BLaER1 treated with 17β-estradiol and CSF1 and Interleukin-3, amounts not matched to agents 10 nM and 100 nM (cell line): ENCODE measurements around the gene MUCL1.

ENCODE experiments used
- H3K27ac ChIP-seq, 11 experiments: shearing (Covaris generic); formaldehyde crosslinking; 2 replicates each; pipeline ENCODE4 v1.8.1; 2022
- H3K27me3 ChIP-seq, 11 experiments: shearing (Covaris generic); formaldehyde crosslinking; 2 replicates each; pipeline ENCODE4 v1.8.1; 2022
- H3K36me3 ChIP-seq, 11 experiments: shearing (Covaris generic); formaldehyde crosslinking; 2 replicates each; pipeline ENCODE4 v1.8.1; 2022
- H3K4me1 ChIP-seq, 10 experiments: shearing (Covaris generic); formaldehyde crosslinking; 2 replicates each; pipeline ENCODE4 v1.8.1; 2022
- H3K4me2 ChIP-seq, 11 experiments: shearing (Covaris generic); formaldehyde crosslinking; 2 replicates each; pipeline ENCODE4 v1.8.1; 2022
- H3K4me3 ChIP-seq, 10 experiments: shearing (Covaris generic); formaldehyde crosslinking; 2 replicates each; pipeline ENCODE4 v1.8.1; 2022
- H3K9ac ChIP-seq, 11 experiments: shearing (Covaris generic); formaldehyde crosslinking; 2 replicates each; pipeline ENCODE4 v1.8.1; 2022
- H3K9me3 ChIP-seq, 11 experiments: shearing (Covaris generic); formaldehyde crosslinking; replicated peaks in 1 of 11; 2 replicates each; pipeline ENCODE4 v1.8.1; 2022
- H4K20me1 ChIP-seq, 11 experiments: shearing (Covaris generic); formaldehyde crosslinking; 2 replicates each; pipeline ENCODE4 v1.8.1; 2022
- Cebpa-rat ChIP-seq, 11 experiments: shearing (Covaris generic); IDR thresholded peaks; 2 replicates each; pipeline ENCODE4 v1.8.1; 2022

MUCL1 gene

DNA sequence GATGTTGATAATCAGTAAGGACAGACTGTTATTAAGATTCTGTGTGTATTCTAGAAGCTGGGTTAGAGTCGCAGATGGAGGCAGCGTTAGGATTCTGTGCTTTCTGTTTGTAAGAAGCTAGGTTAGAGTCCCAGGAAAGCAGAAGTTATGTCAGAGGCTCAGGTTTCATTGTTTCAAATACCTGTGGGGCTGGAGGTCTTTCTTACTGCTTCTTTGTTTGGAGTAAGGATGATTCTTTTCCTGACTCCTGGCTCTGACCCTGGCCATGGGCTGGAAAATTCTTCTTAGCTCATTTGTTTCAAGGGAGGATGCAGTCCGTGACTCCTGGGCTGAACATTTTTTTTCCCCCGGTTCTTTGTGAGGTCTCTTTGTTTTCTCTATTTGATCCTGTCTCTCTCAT lies 5.2 kb downstream of the MUCL1 start:
- Histone ChIP-seq H4K20me1 (no peaks in the 10 kb centered on the region), H3K27ac (no peak overlapping the region), H3K9ac (no peak overlapping the region), H3K4me3 (no peak overlapping the region), H3K4me2 (no peak overlapping the region; a peak in 1 of 22 replicates), H3K36me3 (no peaks in the 10 kb centered on the region), H3K4me1 (peaks cover 0 to 41% (median 0%) of the 10 kb centered on the region in 10 experiments; a peak in 4 of 20 replicates), H3K27me3 (no peaks in the 10 kb centered on the region), H3K9me3 (no peaks in the 10 kb centered on the region)
- TF ChIP-seq Cebpa-rat (IDR thresholded peaks at IDR 0.05): no peak

DNA sequence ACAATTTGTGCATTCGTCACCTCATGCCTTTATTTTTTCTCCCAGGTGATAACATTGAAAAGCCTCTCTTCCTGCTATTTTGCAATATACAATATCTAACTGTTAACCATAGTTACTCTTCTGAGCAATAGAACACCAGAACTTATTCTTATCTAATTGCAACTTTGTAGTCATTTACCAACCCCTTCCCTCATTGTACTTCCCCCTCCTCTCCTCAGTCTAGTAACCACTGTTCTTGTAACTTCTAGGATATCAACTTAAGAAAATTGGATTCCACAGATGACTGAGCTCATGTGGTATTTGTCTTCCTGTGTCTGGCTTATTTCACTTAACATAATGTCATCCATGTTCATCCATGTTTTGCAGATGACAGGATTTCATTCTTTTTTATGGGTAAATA lies 7.6 kb downstream of the MUCL1 start:
- Histone ChIP-seq H4K20me1 (no peaks in the 10 kb centered on the region), H3K4me2 (no peak overlapping the region), H3K9me3 (no peaks in the 10 kb centered on the region), H3K27ac (no peak overlapping the region), H3K36me3 (no peaks in the 10 kb centered on the region), H3K4me1 (peaks cover 0 to 31% (median 0%) of the 10 kb centered on the region in 10 experiments; a peak in 4 of 20 replicates), H3K9ac (no peak overlapping the region), H3K27me3 (no peaks in the 10 kb centered on the region), H3K4me3 (no peak overlapping the region)
- TF ChIP-seq Cebpa-rat (IDR thresholded peaks at IDR 0.05): no peak

DNA sequence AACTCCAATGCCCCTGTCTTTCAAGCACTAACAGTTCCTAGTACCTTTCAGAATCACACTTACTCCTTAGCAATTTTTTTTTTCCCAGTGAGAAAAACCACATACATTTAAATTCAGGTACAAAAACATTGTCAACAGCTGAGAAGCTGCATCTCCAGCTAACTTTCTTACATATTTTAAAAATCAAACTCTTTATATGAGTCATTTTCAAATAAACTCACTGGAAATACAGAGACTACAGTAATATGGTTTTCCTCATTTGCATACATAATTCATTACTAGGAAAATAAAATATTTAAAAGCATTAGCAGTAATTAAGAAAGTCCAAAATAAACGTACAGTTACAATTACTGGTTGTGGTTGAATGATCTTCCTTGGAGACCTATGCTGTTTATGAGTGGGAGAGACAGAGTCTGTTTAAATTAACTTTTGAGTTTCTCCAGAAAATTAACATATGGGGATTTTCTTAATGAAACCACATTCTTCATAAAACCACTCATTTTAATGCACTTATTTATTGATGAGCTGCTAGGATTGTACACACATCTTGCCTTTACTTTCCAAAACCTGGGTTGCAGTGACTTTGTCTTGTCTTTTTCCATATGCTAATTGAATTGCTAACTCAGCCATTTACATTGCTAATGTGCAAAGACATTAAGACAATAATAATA lies 9.8 kb downstream of the MUCL1 start:
- no peaks in the 10 kb centered on the region for H3K27me3 ChIP-seq
- H4K20me1 ChIP-seq: no peaks in the 10 kb centered on the region
- H3K9me3 ChIP-seq: no peaks in the 10 kb centered on the region
- no peak overlapping the region for H3K4me2 ChIP-seq
- no peaks in the 10 kb centered on the region for H3K36me3 ChIP-seq
- TF ChIP-seq Cebpa-rat (IDR thresholded peaks at IDR 0.05): no peak
- H3K27ac ChIP-seq: no peak overlapping the region
- H3K4me3 ChIP-seq: no peak overlapping the region
- no peak overlapping the region for H3K9ac ChIP-seq
- H3K4me1 ChIP-seq: peaks cover 0 to 9% (median 0%) of the 10 kb centered on the region in 10 experiments; a peak in 2 of 20 replicates

DNA sequence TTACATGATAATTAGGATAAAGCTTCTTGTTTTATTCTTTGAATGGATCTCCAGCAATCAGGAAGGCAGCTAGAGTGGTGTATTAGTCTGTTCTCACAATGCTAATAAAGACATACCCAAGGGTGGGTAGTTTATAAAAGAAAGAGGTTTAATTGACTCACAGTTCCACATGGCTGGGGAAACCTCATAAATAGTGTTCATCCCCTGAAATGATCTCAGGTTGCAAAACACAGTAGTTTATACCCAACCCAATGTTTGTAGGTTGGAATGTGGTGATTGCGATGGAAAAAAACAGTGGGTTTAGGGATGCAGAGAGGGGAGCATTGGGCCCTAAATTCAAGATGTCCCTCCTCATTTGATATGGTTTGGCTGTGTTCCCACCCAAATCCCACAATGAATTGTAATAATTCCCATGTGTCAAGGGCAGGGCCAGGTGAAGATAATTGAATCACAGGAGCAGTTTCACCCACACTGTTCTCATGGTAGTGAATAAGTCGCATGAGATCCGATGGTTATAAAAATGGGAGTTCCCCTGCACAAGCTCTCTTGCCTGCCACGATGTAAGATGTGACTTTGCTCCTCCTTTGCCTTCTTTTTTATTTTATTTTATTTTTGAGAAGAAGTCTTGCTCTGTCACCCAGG lies 11.5 kb downstream of the MUCL1 start:
- Histone ChIP-seq H3K4me3 (no peak overlapping the region), H3K9me3 (no peaks in the 10 kb centered on the region), H4K20me1 (no peaks in the 10 kb centered on the region), H3K4me1 (no peaks in the 10 kb centered on the region), H3K27me3 (no peaks in the 10 kb centered on the region), H3K36me3 (no peaks in the 10 kb centered on the region), H3K9ac (no peak overlapping the region), H3K27ac (no peak overlapping the region), H3K4me2 (no peak overlapping the region)
- no peak for TF ChIP-seq Cebpa-rat (IDR thresholded peaks at IDR 0.05)

DNA sequence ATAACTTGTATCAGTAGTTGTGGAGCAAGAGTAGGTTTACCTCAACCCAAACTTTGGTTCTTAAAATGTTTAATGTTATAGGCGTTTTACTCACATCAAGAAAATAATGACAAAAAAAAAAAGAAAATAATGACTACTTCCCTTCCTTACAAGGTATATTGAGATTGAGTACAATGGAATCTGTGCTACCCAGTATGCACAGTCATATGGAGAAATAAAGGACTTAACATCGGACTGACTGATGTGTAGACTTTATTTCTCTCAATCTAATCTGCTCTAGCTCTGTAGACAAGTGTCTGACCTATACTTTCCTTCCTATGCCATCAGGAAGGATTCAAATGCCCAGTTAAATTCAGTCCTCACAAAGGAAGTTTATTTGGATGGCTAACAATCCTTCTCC lies 14.4 kb downstream of the MUCL1 start:
- Histone ChIP-seq H4K20me1 (no peaks in the 10 kb centered on the region), H3K9me3 (no peaks in the 10 kb centered on the region), H3K4me2 (no peak overlapping the region), H3K27ac (no peak overlapping the region), H3K27me3 (no peaks in the 10 kb centered on the region), H3K36me3 (no peaks in the 10 kb centered on the region), H3K4me1 (no peaks in the 10 kb centered on the region), H3K9ac (no peak overlapping the region), H3K4me3 (no peak overlapping the region)
- TF ChIP-seq Cebpa-rat (IDR thresholded peaks at IDR 0.05): no peak

DNA sequence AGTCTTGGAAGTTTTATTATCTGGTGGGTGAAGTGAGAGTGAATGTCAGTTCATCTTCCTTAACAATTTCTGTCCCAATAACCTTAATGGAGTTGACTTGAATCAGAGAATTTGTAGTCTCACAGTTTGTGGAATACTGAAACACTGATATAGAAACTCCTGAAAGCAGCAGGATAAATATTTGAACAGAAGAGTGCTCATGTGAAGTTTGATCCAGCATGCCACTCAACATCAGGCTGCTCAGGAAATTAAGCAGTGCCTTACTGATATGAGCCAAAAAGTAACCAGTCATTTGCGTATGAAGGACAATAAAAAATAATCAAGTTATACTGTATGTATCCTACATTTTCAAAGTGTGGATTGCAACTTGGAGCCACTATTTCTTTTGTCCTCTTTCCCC lies 15.7 kb downstream of the MUCL1 start:
- H3K4me3 ChIP-seq: no peak overlapping the region
- TF ChIP-seq Cebpa-rat (IDR thresholded peaks at IDR 0.05): no peak
- no peaks in the 10 kb centered on the region for H3K27me3 ChIP-seq
- no peaks in the 10 kb centered on the region for H3K36me3 ChIP-seq
- H3K27ac ChIP-seq: no peak overlapping the region
- no peak overlapping the region for H3K9ac ChIP-seq
- no peaks in the 10 kb centered on the region for H3K4me1 ChIP-seq
- H3K4me2 ChIP-seq: no peak overlapping the region
- no peaks in the 10 kb centered on the region for H3K9me3 ChIP-seq
- no peaks in the 10 kb centered on the region for H4K20me1 ChIP-seq

DNA sequence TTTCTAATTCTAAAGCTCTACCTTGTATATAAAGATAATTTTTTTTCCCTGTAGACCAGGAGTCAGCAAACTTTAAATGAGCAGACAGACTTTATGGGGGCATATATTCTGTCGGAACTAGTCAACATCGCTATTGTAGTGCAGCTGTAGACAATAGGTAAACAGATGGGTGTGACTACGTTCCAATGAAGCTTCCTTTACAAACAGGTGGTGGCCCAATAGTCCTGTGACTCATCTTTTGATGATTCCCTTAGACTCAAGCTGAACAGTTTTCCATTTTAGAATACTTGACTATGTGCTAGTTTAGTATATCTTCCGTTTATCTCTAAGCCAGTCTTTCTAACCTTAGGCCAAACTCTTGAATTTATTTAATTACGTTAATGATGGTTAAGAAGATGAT lies 16.3 kb downstream of the MUCL1 start:
- no peaks in the 10 kb centered on the region for H3K4me1 ChIP-seq
- H3K36me3 ChIP-seq: no peaks in the 10 kb centered on the region
- no peaks in the 10 kb centered on the region for H3K27me3 ChIP-seq
- H3K27ac ChIP-seq: no peak overlapping the region
- H3K4me2 ChIP-seq: no peak overlapping the region
- H3K9me3 ChIP-seq: no peaks in the 10 kb centered on the region
- no peak for TF ChIP-seq Cebpa-rat (IDR thresholded peaks at IDR 0.05)
- no peak overlapping the region for H3K9ac ChIP-seq
- H4K20me1 ChIP-seq: no peaks in the 10 kb centered on the region
- no peak overlapping the region for H3K4me3 ChIP-seq

DNA sequence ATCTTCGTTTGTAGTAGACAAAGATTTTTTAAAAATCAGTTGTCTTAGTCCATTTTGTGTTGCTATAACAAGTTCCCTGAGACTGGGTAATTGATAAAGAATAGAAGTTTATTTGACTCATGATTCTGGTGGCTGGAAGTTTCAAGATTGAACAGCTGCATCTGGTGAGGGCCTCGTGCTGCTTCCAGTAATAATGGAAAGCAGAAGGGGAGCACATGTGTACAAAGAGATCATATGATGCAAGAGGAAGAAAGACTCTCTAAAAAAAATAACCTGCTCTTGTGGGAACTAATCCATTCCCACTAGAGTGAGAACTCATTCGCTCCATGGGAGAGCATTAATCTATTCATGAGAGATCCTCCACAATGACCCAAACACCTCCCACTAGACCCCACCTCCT lies 24.8 kb downstream of the MUCL1 start:
- Histone ChIP-seq H3K36me3 (no peaks in the 10 kb centered on the region), H3K4me3 (no peak overlapping the region), H3K27ac (peak overlapping the region in 2 of 11 experiments; percentile 72 to 82; a peak in 4 of 22 replicates), H3K9me3 (peaks cover 0 to 24% (median 0%) of the 10 kb centered on the region in 11 experiments; a peak in 4 of 22 replicates), H3K9ac (no peak overlapping the region), H3K4me2 (peak overlapping the region in 3 of 11 experiments; percentile 20 to 55 (median 51); a peak in 4 of 22 replicates), H4K20me1 (no peaks in the 10 kb centered on the region), H3K27me3 (no peaks in the 10 kb centered on the region), H3K4me1 (peaks cover 0 to 43% (median 10%) of the 10 kb centered on the region in 10 experiments; a peak in 9 of 20 replicates)
- TF ChIP-seq Cebpa-rat (IDR thresholded peaks at IDR 0.05): 0 out of 22 replicates have a peak, but pooled peaks of 1 of the 11 experiments have one; percentile 34

DNA sequence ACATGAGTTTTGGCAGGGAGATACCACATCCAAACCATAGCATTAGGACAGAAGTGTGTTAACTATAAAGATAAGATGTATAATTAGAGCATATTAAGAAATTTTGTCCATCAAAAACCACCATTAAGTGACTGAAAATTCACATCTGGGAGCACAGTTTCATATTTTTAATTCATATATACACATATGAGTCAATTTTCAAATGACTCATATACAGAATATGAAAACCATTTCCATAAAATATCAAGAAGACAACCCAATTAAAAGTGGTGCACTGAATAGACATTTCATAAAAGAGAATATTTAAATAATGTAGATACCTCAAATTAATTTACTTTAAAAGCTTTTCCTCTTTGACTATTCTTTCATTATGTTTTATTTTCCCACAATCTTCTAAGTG lies 25.3 kb downstream of the MUCL1 start:
- Histone ChIP-seq H3K4me1 (peaks cover 0 to 43% (median 10%) of the 10 kb centered on the region in 10 experiments; a peak in 9 of 20 replicates), H3K27ac (peak overlapping the region in 2 of 11 experiments; percentile 72 to 82; a peak in 4 of 22 replicates), H3K4me3 (no peak overlapping the region), H3K36me3 (no peaks in the 10 kb centered on the region), H4K20me1 (no peaks in the 10 kb centered on the region), H3K4me2 (peak overlapping the region in 3 of 11 experiments; percentile 20 to 55 (median 51); a peak in 4 of 22 replicates), H3K9ac (no peak overlapping the region), H3K27me3 (no peaks in the 10 kb centered on the region), H3K9me3 (peaks cover 0 to 24% (median 0%) of the 10 kb centered on the region in 11 experiments; a peak in 4 of 22 replicates)
- no peak for TF ChIP-seq Cebpa-rat (IDR thresholded peaks at IDR 0.05)
